Spinal cord (tissue), 10 donors: ENCODE results near the gene PCSK2. TPM values are rescaled to one million over a fixed set of nuclear protein-coding genes. Genes with fewer than 3 reads are reported as not detected.

Experiments
- DNase-seq, 6 donors: peaks; one replicate each; pipeline versions ENCODE4 v3.0.0 to v3.0.0-alpha.2; 2013 to 2015; ENCODE audit warnings: low spot score in 6 of 6, low read depth in 4 of 6
- H3K27ac ChIP-seq: one replicate; pipeline ENCODE4 v1.5.1; 2013; ENCODE audit warnings: low read depth, low read length, control low read depth
- H3K27me3 ChIP-seq: one replicate; pipeline ENCODE4 v1.6.1; 2013; ENCODE audit warnings: low read length; ENCODE audit not compliant: control insufficient read depth, insufficient read depth
- H3K36me3 ChIP-seq: one replicate; pipeline ENCODE4 v1.6.1; 2013; ENCODE audit warnings: low read length; ENCODE audit not compliant: control insufficient read depth, insufficient read depth
- H3K4me1 ChIP-seq: one replicate; pipeline ENCODE4 v1.6.1; 2013; ENCODE audit warnings: low read length; ENCODE audit not compliant: control insufficient read depth, insufficient read depth
- H3K4me3 ChIP-seq: one replicate; pipeline ENCODE4 v1.5.1; 2013; ENCODE audit warnings: low read depth, low read length, control low read depth
- H3K9me3 ChIP-seq: one replicate; pipeline ENCODE4 v1.6.1; 2013; ENCODE audit warnings: low read length; ENCODE audit not compliant: control insufficient read depth, insufficient read depth
- WGBS: methylation state at CpG from one replicate; pipeline ENCODE4 v1.1.5; 2013; ENCODE audit warnings: missing lambda C conversion rate; ENCODE audit not compliant: insufficient coverage; 5-methylcytosine and 5-hydroxymethylcytosine counted together
- polyA plus RNA-seq, 2 donors: library from polyadenylated mRNA; unstranded; fragments of 120-200 nt; gene quantifications; one replicate each; pipeline ENCODE4 v1.2.1, GENCODE V29; 2013; ENCODE audit not compliant: insufficient read length in 2 of 2
- total RNA-seq, 2 donors: library from RNA; depleted of rRNA in 1 of 2; stranded (reverse); fragments of 120-200 nt in 1 of 2; fragments of >200 nt in 1 of 2; gene quantifications; one replicate each; pipeline versions ENCODE4 v1.2.3 to v1.2.4, GENCODE V29; 2013 to 2014
- donor health status: healthy.

Gene PCSK2
- total and polyA plus RNA-seq, 4 donors, result 6.6 to 28.0 (median 23.6) TPM

GRCh38 chr20:17491041-17491440 is 264.2 kb downstream of the PCSK2 start:
- no peak overlapping the region for H3K27ac ChIP-seq
- H3K9me3 ChIP-seq, result no peaks in the 10 kb centered on the region
- H3K27me3 ChIP-seq, result no peaks in the 10 kb centered on the region
- H3K36me3 ChIP-seq, result no peaks in the 10 kb centered on the region
- 95% methylated on average over 10 of the region's 11 CpGs for WGBS
- no peak for DNase-seq
- H3K4me3 ChIP-seq, result no peak overlapping the region
- H3K4me1 ChIP-seq, result no peaks in the 10 kb centered on the region

DNA sequence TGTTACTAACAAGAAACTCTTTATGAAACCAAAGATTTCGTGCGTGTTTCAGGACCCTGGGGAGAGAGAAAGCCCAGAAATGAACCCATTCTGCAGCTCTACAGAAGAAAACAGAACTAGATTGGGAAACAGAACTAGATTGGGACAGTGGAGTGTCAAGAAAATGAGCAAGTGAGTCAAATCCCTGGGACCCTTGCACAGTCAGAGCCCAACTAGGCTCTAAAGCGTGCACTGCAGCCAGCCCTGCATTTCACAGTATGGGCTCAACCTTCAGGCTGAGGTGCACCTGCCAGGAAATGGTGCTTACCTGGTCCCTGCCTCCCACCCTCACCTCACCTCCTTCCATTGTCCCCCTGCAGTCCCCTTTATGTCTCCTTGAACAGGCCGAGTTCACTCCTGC is 264.6 kb downstream of the PCSK2 start:
- DNase-seq, result no peak
- Histone ChIP-seq H3K9me3 (no peaks in the 10 kb centered on the region), H3K4me1 (no peaks in the 10 kb centered on the region), H3K36me3 (no peaks in the 10 kb centered on the region), H3K27ac (no peak overlapping the region), H3K4me3 (no peak overlapping the region), H3K27me3 (no peaks in the 10 kb centered on the region)
- 96% methylated on average over 2 of the region's 4 CpGs for WGBS

GRCh38 chr20:17493173-17493572 is 266.3 kb downstream of the PCSK2 start:
- Histone ChIP-seq H3K4me3 (no peak overlapping the region), H3K27me3 (no peaks in the 10 kb centered on the region), H3K9me3 (no peaks in the 10 kb centered on the region), H3K4me1 (no peaks in the 10 kb centered on the region), H3K27ac (no peak overlapping the region), H3K36me3 (no peaks in the 10 kb centered on the region)
- WGBS, result 80% methylated on average over 2 of the region's 2 CpGs
- no peak for DNase-seq

GRCh38 chr20:17494201-17494600 is 267.4 kb downstream of the PCSK2 start:
- WGBS, result 100% methylated on average over 5 of the region's 7 CpGs
- Histone ChIP-seq H3K27ac (no peak overlapping the region), H3K4me3 (no peak overlapping the region), H3K27me3 (no peaks in the 10 kb centered on the region), H3K9me3 (no peaks in the 10 kb centered on the region), H3K36me3 (no peaks in the 10 kb centered on the region), H3K4me1 (no peaks in the 10 kb centered on the region)
- no peak for DNase-seq

GRCh38 chr20:17495826-17496225 is 269.0 kb downstream of the PCSK2 start:
- no peak for DNase-seq
- Histone ChIP-seq H3K36me3 (no peaks in the 10 kb centered on the region), H3K4me1 (no peaks in the 10 kb centered on the region), H3K27ac (no peak overlapping the region), H3K4me3 (no peak overlapping the region), H3K27me3 (no peaks in the 10 kb centered on the region), H3K9me3 (no peaks in the 10 kb centered on the region)
- WGBS, result 79% methylated on average over 8 of the region's 9 CpGs

- no peaks in the 10 kb centered on the region for H3K4me1 ChIP-seq
- no peaks in the 10 kb centered on the region for H3K36me3 ChIP-seq
- no peaks in the 10 kb centered on the region for H3K27me3 ChIP-seq
- WGBS, result 85% methylated on average over 3 of the region's 11 CpGs
- H3K4me3 ChIP-seq, result no peak overlapping the region
- peak in 2 of 6 donors; percentile 35 to 49 for DNase-seq
- no peaks in the 10 kb centered on the region for H3K9me3 ChIP-seq
- H3K27ac ChIP-seq, result no peak overlapping the region
Measured at GRCh38 chr20:17497821-17498580, 271.2 kb downstream of the PCSK2 start.

DNA sequence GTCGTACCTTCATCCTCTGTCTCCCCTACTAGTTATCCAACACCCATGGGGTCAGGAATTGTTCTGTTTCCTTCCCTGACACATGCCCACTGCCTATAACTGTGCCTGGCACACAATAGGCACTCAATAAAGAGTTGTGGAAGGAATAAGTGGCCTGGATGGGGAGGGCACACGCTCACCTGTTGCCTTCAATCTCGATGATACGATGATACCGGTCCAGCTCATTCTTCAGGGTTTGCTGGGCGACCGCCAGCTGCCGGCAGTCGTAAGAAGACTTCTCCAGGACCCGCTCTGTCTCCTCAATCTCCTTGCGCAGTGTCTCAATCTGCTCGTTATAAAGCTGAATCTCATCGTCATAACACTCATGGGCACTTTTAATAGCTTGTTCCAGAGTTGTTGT is 271.8 kb downstream of the PCSK2 start:
- Histone ChIP-seq H3K36me3 (no peaks in the 10 kb centered on the region), H3K4me3 (no peak overlapping the region), H3K27ac (no peak overlapping the region), H3K9me3 (no peaks in the 10 kb centered on the region), H3K4me1 (no peaks in the 10 kb centered on the region), H3K27me3 (no peaks in the 10 kb centered on the region)
- no peak for DNase-seq
- 85% methylated on average over 13 of the region's 13 CpGs for WGBS

DNA sequence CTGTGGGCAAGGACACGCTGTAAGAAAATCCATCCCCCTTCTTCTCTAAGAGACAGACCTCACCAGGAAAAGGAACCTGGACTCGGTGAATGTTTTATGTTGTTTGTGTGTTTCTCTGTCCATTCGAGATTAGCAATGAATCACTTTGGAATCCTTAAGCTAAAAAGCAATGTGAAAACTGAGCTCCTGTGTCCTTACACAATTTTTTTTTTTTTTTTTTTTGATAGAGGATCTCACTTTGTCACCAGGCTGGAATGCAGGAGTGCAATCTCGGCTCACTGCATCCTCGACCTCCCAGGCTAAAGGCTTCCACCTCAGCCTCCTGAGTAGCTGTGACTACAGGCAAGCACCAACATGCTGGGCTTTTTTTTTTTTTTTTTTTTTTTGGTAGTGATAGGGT is 272.2 kb downstream of the PCSK2 start:
- Histone ChIP-seq H3K9me3 (no peaks in the 10 kb centered on the region), H3K27ac (no peak overlapping the region), H3K36me3 (no peaks in the 10 kb centered on the region), H3K4me1 (no peaks in the 10 kb centered on the region), H3K4me3 (no peak overlapping the region), H3K27me3 (no peaks in the 10 kb centered on the region)
- 80% methylated on average over 2 of the region's 5 CpGs for WGBS
- DNase-seq, result no peak

DNA sequence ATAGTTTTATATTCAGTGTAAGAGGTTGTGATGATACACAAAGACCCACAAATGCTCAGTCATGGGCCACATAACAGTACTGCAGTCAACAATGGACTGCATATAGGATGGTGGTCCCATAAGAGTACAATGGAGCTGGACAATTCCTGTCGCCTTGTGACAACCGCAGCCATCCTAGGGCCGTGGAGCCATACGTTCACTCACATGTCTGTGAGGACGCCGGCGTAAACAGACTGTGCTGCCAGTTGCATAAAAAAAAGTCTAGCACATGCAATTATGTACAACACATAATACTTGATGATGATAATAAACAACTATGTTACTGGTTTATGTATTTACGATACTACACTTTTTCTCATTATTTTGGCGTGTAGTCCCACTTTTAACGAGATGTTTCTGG is 273.4 kb downstream of the PCSK2 start:
- H3K4me3 ChIP-seq, result no peak overlapping the region
- DNase-seq, result no peak
- whole genome bisulfite sequencing, result no CpG with 5 or more reads among the region's 10 CpGs
- H3K9me3 ChIP-seq, result no peaks in the 10 kb centered on the region
- peaks cover 10% of the 10 kb centered on the region for H3K4me1 ChIP-seq
- H3K36me3 ChIP-seq, result no peaks in the 10 kb centered on the region
- H3K27me3 ChIP-seq, result peaks cover 2% of the 10 kb centered on the region
- no peak overlapping the region for H3K27ac ChIP-seq

GRCh38 chr20:17500826-17501225 is 274.0 kb downstream of the PCSK2 start:
- H3K27me3 ChIP-seq, result peaks cover 5% of the 10 kb centered on the region
- no peak overlapping the region for H3K4me3 ChIP-seq
- no peaks in the 10 kb centered on the region for H3K36me3 ChIP-seq
- DNase-seq, result no peak
- H3K27ac ChIP-seq, result no peak overlapping the region
- H3K9me3 ChIP-seq, result no peaks in the 10 kb centered on the region
- WGBS, result 85% methylated on average over 5 of the region's 7 CpGs
- peaks cover 15% of the 10 kb centered on the region for H3K4me1 ChIP-seq
